Measurements from ENCODE around the gene APBA2.

DNA sequence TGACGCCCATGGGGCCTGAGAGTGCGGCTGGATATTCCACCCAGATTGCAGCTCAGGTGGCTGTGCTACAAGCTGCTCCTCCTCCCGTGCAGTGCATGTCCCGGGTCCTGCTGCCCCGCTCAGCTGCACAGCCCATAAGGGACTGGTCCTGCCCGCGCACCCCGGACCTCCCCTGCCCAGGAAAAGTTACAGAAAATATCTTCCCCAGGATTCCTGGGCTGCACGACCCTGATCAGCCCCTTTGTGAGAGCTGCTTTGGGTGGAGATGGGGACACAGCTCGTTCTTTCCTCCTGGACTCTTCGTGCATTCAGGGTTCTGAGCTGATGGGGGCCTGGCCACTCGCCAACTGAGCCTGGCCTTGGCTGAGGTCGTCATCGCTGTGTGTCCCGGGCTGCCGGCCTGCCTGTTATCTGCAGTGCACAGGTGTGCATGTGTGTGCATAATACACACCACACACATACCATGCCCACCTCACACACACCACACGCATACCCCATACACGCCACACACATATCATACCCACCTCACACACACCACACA is 28.8 kb downstream of the APBA2 start:
- TF ChIP-seq CTCF (IDR thresholded peaks at IDR 0.05) (no peak), POLR2A (IDR thresholded peaks at IDR 0.05) (no peak), EP300 (IDR thresholded peaks at IDR 0.05) (no peak)

Measured in stomach (tissue), 4 donors.